NCI-H1417 (cell line): ENCODE measurements around the gene GTF3C1.

Experiments used
- DNase-seq, 3 experiments: peaks; one replicate each; lab custom pipeline; 2025; lab: John Stamatoyannopoulos, UW

GTF3C1 gene

GRCh38 chr16:27517664-27518063 is 32.0 kb downstream of the GTF3C1 start:
- DNase-seq = peak in 1 of 3 experiments; percentile 69

- DNase-seq = no peak
Measured at GRCh38 chr16:27516365-27516764, 33.3 kb downstream of the GTF3C1 start.

- no peak for DNase-seq
Measured at GRCh38 chr16:27515874-27516353, 33.8 kb downstream of the GTF3C1 start.

DNA sequence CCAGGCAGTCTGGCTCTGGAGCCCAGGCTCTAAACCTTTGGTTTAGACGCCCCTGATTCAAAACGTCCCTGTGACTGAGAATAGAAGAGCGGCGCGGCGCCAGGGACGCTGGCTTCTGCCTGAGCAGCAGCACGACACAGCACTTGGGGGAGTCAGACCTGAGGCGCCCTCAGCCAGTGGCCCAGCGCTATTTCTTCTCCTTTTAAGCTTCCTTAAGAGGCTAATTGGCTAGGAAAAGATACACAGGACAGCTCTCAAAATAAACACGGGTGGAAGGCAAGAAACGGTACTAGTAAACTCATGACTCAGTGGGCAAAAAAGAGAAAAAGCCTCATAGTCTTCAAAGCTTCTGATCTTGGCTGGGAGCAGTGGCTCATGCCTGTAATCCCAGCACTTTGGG is 34.9 kb downstream of the GTF3C1 start:
- no peak for DNase-seq

- no peak for DNase-seq
Measured at GRCh38 chr16:27511657-27512448, 37.9 kb downstream of the GTF3C1 start.

DNA sequence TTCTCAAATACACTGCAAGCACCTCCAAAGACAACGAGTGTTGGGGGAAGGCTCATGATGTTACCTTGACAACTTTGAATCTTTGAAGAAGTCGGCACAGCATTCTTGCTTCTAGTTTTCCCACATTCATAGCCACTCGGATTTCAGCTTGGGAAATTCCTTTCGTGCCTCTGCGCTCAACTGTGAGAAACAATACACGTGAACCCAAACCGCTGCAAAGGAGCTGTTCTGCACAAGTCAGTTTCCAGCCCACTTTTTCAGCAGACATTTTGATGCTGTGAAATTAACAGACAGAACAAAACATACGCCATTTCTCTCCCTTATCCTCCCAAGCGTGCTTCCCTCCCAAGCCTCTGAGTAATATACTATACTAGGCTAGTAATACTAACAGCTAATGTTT is 41.2 kb downstream of the GTF3C1 start:
- DNase-seq = no peak

- DNase-seq = no peak
Measured at GRCh38 chr16:27506771-27507170, 42.9 kb downstream of the GTF3C1 start.

DNA sequence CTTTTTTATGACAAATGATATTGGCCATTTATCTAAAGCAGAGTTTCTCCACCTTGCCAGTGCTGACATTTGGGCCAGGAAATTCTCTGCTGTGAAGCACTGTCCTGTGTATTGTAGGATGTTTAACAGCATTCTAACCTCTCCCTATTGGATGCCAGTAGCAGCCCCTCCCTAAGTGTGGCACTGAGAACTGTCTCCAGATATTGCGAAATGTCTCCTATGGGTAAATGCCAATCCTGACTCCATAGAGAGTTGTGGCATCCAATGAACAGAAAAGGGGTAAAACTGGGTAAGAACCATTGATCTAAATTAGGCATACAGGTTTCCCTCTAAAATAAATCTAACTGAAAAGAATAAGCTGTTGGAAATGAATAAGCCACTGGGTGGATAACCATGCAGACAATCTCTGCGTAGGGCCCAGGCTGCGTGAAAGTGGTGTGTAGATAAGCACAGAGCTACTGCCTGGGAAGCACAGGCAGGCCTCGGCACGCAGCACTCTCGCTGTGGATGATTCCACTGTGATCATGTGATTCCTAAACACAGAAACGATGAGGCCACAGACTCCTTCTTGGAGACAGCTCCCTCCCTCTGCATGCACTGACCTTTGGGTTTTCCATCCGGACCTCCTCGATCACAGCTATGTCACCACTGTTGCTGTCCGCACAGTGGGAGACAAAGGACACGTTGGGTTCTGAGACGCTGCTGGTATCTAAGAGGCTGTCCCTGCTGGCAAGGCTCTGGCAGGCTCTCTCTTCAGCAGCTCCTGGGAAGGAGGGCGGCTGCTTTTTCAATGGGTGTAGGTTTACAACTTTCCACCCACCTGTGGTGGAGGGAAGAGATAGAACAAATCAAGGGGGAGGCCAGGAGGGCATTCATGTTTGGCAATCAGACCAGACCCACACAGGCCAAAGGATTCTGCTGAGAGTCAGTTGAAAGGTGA is 44.1 kb downstream of the GTF3C1 start:
- DNase-seq = no peak

DNA sequence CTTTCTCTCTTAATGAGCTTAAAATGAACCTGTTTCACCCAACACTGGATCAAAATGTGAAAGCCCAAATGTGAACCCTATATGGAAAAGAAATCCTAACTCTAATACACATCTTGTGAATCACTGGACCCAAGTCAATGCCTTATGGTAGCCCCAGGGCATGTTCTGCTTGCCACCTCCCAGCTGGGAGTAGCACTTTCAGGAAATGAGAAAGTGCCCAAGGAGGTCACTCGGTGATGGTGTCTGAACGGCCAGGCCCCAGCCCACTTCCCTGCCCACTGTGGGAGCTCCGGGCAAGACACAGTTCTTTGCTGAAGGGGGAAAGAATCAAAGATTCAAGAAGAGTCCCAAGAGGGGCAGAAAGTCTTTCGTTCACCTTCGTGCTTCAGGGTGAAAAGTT is 46.1 kb downstream of the GTF3C1 start:
- no peak for DNase-seq

DNA sequence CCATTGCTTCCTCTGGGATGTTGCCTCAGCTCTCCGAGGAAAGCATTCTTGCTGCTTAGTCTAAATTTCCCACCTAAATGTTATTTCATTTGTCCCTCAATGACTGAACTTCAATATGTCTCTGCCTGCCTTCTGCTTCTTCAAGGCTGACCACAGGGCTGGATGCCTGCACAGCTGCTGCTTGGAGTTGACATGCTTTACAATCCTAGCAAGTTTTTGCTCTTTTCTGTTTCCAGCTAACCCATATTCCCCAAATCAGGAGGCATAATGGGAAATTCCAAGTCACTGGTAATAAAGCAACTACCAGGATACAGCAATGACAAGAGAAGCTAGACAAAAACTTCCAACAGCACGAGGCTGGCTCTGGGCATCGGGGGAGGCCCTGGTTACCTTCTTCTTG is 48.9 kb downstream of the GTF3C1 start:
- DNase-seq = no peak

DNA sequence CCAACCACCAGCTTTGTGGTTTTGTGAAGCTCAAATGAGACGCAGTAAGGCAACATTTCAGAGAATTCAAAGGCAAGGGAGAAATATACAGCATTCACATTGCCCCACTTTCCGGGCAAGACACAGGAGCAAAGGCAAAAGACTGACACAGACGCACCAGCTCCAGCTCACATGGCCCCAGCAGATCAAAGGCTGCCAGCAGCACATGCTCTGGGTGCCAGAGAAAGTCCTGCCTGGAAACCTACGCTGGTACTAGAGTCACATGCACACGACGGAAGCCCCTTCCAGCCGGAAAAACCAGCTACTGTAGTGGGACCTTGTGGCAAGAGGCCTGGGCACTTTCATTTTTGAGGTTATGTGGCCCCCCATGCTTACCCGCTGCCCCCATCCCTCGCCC is 50.1 kb downstream of the GTF3C1 start:
- no peak for DNase-seq

GRCh38 chr16:27498916-27499658 is 50.6 kb downstream of the GTF3C1 start:
- DNase-seq = no peak

DNA sequence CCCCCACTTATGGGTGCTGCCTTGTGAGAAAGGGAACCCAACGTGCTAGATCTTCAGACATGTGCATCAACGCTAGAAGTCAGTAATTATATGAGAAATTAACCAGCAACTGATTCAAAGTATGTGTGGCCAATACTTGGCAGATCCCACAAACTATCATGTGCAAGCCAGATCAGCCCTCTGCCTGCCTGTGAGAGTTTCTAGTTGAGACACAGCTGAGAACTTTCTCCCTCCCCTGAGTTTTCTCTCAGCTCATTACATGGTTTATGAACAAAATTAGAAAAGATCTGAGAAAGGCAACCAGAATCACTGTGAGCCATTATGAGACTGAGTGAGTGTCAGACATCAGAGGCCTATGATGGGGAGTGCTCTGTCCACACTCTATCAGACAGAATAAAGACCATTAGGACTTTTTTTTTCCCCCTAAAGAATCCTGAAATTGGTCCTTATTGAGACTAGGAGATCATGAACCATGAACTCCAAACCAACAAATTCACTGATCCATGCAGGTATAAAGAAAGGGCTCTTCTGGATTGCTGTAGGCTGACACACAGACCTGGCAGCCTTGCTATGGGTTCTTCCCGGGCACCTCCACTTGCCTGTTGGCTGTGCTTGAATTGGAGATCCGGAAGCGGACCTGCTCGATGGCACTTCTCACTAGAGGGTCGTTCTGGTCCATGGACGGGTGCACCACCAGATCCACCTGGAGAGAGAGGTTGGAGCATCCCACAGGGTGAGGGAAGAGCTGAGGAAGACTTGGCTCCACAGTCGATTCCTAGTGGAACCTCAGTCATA is 51.5 kb downstream of the GTF3C1 start:
- DNase-seq = no peak

DNA sequence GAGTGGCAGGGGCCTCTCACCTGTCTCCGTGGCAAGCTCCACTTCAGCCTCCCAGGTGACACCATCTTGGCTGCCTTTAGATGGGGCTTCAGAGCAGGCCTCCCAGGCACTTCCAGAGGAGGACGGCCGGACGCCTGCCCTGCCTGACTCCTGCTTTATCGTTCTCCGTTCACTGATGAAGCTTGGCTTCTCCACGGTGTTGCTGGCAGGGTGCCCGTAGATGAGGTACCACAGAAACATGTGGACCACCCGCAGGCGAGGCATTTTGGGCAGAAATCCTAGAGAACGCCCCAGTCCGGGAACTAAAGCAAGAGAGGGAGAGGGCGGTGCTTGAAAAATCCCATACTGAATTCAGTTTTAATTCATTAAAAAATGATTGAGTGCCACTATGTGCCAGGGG is 54.5 kb downstream of the GTF3C1 start:
- DNase-seq = no peak

GRCh38 chr16:27492588-27492979 is 57.1 kb downstream of the GTF3C1 start:
- DNase-seq = no peak

DNA sequence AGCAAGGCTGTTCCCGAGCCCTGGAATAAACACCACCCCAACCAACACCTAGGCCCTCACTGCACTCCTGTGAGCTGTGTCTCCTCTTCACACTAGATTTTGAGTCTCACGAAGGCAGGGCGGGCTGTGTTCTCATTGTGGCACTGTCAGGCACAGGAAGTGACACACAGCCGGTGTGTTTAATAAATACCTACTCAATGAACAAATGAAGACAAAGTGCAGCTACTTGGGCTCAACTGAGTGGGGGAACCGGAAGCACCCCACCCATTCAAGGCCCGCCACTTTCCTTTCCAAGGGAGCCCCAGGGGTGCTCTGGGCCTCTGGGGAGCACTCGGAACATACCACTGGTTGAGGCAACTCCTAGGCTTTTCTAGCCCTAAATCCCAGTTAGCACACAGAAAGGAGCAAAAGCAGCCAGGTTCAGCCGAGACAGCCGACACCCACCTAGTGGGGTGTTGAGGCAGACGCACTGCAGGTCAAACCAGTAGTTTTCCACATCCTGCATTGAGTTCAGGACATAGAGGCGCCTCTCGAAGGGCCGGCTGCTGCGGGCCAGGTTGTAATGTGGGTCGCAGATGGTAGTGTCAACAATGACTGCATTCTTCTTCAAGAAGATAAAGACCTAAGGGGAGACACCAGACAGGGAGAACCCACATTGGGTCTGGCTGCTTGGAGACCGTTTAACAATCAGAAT is 57.7 kb downstream of the GTF3C1 start:
- DNase-seq = no peak

- DNase-seq = no peak
Measured at GRCh38 chr16:27489906-27490305, 59.8 kb downstream of the GTF3C1 start.

- no peak for DNase-seq
Measured at GRCh38 chr16:27489421-27489820, 60.3 kb downstream of the GTF3C1 start.

DNA sequence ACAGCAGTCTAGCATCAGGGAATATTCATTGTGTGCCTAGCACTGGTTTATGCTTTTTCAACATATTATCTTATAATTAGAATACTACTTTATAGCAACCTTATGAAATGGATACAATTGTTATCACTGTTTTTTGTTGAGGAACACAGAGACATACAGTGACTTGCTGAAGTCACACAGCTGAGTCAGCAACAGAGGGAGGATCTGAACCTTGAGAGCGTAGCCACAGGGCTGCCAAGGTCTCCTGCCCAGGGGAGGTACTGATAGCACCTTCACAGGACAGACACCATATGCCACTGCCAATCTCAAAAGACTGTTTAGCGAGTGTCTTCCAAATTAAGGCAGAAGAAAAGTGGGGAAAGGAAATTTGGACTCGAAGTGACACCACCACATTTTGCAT is 63.0 kb downstream of the GTF3C1 start:
- no peak for DNase-seq

GRCh38 chr16:27486344-27486743 is 63.4 kb downstream of the GTF3C1 start:
- DNase-seq = no peak

- no peak for DNase-seq
Measured at GRCh38 chr16:27485811-27486210, 63.9 kb downstream of the GTF3C1 start.
